GM18907 (cell line): ENCODE data around the gene PRMT7.

Experiments used
- ATAC-seq: cut with Tn5 transposase; IDR thresholded peaks from one replicate; pipeline ENCODE4 v1.9.1; 2021; ENCODE audit warnings: mild to moderate bottlenecking, moderate library complexity; ENCODE audit not compliant: unreplicated experiment

The PRMT7 gene

DNA sequence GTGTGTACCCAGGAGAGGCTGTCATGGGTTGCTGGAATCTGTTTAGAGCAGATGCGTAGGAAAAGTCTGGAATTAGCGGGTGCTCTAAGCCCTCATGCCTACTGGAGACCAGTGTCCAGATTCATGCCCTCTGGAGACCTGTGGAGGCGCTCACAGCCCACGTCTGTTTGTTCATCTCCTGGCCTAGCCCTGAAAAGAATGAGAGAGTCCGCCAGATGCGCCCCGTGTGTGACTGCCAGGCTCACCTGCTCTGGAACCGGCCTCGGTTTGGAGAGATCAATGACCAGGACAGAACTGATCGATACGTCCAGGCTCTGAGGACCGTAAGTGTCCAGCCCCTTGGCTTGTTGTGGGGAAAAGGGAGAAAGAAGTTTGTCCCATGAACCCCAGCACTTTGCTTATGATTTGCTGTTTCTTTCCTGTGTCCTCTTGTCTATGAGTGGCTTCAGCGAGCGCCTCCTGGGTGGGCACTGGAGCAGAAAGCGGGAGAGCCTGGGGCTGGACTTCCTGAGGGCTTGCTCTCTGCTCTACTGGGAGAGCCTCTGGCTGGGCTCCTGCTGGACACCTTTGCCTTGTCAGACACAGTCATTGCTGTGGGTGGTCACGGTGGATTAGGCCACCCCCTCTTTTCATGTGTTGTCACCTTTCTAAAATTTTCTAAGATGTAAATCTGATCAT, 35.3 kb downstream of the PRMT7 start:
- no peak for ATAC-seq

DNA sequence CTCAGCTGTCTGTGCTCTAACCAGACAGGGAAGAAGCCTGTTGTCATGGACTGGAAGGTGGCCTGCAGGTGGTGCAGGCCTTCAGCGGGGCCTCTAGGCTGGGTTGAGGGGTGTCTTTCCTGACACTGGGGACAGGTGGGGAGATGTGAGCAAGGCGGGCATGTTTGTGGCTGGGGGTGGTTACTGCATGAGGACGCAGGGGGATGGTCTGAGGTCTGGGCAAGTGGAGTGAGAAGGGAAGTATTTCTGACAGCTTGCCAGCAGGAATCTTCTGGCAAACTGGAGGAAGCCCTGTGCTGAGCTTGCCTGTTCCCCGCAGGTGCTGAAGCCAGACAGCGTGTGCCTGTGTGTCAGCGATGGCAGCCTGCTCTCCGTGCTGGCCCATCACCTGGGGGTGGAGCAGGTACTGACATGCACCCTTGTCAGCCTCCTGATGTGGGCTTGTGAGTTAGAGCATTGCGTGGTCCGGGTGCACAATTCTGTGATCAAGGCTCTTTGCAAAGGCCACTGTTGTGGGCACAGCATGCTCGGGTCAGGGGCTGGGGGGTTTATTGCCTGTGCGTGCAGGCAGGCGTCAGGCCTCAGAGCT, 36.2 kb downstream of the PRMT7 start:
- ATAC-seq = no peak

- no peak for ATAC-seq
Observed at GRCh38 chr16:68347605-68348004, 36.8 kb downstream of the PRMT7 start.

DNA sequence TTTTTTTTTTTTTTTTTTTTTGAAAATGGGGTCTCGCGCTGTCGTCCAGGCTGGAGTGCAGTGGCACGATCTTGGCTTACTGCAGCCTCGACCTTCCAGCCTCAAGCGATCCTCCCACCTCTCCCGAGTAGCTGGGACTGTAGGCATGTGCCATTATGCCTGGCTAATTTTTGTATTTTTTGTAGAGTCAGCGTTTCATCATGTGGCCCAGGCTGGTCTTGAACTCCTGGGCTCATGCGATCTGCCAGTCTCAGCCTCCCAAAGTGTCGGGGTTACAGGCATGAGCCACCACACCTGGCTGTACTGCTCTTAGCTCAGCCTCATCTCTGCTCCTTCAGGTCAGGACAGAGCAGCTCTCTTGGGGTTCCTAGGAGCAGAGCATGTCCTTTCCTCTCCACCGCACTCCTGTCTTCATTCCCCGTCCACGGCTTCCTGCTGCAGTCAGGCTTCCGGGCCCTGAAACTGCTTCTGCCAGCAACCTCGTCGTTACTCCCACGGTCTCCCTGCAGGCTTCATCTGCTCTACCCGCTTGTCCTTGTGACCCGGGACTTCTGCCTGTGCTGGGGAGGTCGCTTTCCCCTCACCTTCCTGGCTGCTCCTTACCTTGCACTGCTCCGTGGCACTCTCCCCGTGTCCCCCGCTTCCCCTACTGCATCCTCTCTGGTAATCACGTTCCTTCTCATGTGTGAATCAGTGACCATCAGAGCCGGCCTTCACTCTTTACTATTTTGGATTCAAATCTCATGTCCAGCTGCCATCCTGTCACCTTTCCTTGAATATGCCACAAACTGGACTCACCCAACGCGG, 38.0 kb downstream of the PRMT7 start:
- ATAC-seq = no peak

- no peak for ATAC-seq
Observed at GRCh38 chr16:68349838-68350410, 39.1 kb downstream of the PRMT7 start.

DNA sequence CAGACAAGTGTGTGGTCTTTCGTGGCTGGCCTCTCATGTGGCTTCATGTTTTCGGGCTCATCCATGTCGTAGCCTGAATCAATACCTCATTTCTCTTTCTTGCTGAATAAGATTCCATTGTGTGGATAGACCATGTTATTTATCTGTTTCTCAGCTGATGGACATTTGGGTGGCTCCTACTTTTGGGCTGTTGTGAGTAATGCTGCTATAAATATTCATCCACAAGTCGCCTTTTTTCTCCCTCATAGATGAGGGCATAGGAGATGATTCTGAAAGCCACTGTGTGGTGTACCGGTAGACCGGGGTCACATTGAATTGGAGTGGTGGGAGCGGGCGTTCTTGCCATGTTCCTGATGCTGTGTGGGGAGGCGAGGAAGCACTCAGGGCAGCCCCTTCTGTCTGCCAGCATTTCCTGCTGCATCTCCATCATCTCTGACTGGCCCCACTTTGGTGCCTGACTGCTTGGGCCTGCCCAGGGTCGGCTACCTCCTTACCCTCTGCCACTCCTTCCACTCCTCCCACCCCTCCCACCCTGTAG, 40.1 kb downstream of the PRMT7 start:
- no peak for ATAC-seq

DNA sequence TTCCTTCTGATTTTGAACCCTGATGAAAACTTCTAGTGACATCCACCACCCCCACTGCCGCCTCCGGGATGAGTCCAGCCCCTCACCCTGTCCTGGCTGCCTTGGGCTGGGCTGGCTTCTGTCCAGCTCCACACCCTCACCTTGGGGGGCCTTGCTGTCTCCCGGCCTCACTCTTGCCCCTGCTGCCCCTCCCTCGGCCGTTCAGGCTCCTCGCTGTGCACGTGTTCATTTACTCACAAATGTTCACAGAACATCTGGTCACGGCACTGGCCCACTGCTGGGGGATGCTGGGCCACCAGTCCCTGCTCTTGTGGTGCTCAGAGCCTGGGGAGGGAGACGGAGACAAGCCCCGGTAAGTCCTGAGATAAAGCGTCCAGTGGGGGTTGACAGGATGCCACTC, 40.6 kb downstream of the PRMT7 start:
- ATAC-seq = no peak

DNA sequence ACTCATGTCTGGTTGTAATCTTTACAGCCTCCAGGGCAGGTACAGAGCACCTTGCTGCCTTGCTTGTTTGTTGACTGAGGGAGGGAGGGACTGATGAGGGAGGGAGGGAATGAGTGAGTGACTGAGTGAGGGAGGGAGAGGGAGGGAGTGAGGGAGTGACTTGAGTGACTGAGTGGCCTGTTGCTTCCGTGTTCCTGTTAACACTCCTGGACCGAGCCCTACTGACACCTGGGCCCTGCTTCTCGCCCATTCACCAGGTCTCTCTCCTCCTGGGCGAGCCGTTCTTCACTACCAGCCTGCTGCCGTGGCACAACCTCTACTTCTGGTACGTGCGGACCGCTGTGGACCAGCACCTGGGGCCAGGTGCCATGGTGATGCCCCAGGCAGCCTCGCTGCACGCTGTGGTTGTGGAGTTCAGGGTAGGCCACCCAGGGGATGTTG, 41.2 kb downstream of the PRMT7 start:
- no peak for ATAC-seq

GRCh38 chr16:68353366-68353765, 42.5 kb downstream of the PRMT7 start:
- no peak for ATAC-seq

GRCh38 chr16:68354816-68355215, 44.0 kb downstream of the PRMT7 start:
- no peak for ATAC-seq

DNA sequence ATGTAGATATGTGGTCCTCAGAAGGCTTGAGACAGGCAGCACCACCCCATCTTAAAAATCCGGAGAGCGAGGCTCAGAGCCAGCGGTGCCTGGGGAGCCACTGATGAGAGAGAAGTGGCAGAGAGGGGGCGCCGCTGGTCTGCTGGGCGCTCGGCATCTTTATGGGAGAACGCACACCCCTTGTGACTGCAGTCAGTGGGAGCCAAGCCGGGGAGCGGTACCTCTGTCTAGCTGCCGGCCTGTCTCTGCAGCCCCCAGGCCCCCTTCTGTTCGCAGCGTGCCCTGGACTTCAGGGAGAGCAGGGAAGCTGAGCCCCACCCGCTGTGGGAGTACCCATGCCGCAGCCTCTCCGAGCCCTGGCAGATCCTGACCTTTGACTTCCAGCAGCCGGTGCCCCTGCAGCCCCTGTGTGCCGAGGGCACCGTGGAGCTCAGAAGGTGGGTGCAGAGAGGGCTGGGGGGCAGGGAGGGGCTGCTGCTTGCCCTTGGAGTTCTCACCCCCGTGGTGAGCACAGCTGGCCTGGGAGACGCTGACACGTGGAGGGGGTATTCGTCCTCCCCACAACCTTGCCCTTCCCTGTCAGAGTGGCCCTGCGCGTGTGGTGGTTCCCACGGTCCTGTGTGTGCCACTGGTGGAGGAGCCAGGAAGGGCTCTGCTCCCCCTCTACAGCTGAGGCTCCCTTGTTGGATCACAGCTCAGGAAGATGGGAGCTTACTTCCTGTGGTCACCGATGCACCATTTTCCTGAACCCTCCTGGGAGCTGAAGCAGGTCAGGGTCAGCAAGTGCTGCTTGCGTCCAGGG, 44.8 kb downstream of the PRMT7 start:
- ATAC-seq = peak; percentile 16

- peak; percentile 82 for ATAC-seq
Observed at GRCh38 chr16:68356249-68356918, 45.6 kb downstream of the PRMT7 start.

- ATAC-seq = no peak
Observed at GRCh38 chr16:68356919-68357286, 46.1 kb downstream of the PRMT7 start.

DNA sequence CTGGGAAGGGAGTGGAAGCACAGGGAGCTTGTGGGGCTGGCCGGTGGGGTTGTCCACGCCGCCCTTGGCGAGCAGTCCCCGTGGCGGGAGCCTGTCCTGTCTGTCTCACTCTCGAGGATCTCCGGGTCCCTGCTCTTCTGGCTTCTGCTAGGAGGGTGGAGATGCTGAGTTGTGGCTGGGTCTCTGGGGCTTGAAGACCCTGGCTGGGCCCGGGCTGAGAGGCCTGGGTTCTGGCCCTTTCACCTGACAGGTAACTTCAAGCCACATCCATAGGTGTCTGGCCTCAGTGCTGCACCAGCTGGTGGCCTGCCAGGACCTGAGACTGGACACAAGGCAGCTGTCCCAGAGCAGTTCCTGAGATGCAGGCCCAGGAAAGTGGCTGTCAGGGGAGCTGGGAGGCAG, 46.7 kb downstream of the PRMT7 start:
- no peak for ATAC-seq

DNA sequence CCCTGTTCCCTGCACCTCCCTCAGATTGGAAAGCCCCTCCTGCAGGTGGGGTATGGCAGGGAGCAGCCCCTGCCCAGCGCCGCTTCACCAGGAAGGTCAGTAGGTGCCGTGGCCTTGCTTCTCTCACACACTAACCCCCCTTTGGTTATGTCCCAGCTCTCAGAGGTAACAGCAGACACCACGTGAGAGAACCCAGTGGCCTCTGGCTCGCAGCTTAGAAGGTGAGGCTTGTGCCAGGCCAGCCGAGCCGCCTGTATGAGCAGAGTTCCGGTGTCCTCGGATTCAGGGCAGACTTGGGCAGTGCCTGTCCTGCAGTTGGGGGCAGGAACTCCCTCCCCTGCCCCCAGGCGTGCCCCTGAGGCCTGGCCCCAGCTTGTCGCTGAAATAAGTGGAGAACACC, 47.1 kb downstream of the PRMT7 start:
- no peak for ATAC-seq

GRCh38 chr16:68358951-68359350, 48.1 kb downstream of the PRMT7 start:
- no peak for ATAC-seq

DNA sequence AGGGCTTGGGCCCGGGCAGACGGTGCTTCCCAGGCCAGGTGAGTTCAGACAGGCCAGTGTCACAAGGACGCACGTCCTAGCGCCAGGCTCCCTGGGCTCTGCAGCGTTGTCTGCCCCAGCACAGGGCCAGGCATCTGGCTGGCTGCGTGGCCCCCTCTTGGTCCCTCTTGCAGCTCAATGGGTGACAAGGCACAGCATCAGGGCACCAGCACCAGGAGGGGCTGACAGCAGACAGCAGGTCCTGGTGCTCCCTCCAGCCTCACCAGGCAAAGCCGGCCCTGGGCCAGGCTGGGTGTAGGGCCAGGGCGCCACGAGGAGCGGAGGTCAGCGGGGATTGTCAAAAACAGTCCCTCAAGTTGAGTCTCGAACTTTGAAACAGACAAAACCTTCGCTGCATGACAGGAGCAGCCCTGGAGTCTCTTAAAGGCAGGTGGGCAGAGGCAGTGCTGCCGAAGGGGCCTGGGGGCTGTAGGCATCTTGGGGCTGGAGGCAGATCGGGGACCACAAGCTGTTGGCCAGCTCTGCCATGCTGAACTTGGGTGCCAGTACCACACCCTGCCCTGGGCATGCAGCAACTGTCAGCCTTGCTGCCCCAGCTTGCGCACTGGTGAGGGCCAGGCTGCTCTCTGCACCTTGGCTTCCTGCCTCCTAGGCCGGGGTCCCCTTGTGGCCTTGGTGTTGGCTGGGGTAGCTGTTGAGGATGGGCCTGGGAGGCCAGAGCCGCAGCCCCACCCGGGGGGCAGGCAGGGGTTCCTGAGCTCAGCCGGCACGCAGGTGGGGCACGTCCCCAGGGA, 48.8 kb downstream of the PRMT7 start:
- ATAC-seq = no peak

GRCh38 chr16:68360547-68360946, 49.7 kb downstream of the PRMT7 start:
- ATAC-seq = no peak

DNA sequence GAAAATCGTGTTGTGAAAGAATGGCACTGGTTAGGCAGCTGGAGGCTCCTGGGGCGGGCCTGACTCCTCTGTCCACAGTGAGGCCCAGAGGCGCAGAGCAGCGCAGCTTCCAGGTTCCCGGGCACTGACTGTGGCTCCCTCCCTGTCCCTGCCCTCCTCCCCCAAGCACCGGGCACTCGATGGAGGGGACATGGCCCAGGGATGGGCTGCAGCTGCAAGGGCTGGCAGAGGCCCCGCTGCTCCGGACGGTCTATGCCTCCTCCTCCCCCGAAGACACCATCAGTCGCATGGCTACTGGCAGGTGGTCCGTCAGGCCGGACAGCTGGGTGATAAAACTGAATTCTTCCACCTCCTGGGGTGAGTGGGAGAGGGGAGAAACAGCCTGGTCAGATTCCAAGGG, 50.1 kb downstream of the PRMT7 start:
- ATAC-seq = no peak
